NCI-H460 (cell line): ENCODE results near the gene KIF26A. TPM values are rescaled to one million over a fixed set of nuclear protein-coding genes. Genes with fewer than 3 reads are reported as not detected.
"Not testable (repeated sequence)": the region's sequence is repeated elsewhere in the genome, so short reads cannot be mapped to it uniquely, and the experiment has no call there.

Source experiments
- DNase-seq: peaks from one replicate; pipeline ENCODE4 v3.0.0-alpha.2; 2016; ENCODE audit warnings: low read depth; ENCODE audit errors: extremely low read depth
- total RNA-seq: library from RNA; depleted of rRNA; stranded (reverse); fragments of >200 nt; shearing (Covaris generic); gene quantifications from 2 replicates; pipeline ENCODE4 v1.2.3, GENCODE V29; 2014

KIF26A gene
- total RNA-seq, 1 experiment from 2014 or later: 38.7 TPM

DNA sequence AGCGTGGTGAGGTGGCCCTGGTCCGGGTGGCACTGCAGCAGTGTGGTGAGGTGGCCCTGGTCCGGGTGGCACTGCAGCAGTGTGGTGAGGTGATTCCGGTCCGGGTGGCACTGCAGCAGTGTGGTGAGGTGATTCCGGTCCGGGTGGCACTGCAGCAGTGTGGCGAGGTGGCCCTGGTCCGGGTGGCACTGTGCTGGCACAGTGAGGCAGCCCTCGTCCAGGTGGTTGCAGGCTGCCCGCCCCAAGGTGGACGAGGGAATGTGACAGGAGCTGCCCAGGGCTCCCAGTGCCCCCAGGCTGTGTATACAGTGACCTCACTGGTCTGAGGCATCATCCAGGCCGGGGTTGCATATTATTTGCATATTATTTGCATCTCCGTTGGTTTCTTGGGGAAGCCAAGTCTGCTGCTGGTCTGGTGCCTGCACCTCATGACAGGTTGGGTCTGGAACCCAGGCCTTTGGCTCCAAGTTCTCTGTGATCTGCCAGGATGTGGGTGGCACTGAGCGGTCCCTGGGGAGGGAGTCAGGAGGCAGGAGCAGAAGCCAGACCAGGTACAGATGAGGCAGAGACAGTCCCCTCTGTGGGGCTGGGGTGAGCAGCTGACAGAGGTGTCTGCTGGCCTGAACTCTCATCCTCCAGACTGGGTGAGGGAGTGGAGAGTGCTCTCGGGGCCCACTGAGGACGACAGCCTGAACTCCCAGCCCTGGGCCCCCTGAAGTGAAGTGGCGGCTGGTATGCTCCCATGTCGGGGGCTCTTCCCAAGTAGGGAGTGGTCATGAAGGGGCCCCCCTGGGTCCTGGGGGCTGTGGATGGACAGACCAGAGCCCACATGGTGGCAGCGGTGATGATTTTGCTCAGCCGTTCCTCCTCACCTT is 79.3 kb downstream of the KIF26A start:
- DNase-seq: no peak

DNA sequence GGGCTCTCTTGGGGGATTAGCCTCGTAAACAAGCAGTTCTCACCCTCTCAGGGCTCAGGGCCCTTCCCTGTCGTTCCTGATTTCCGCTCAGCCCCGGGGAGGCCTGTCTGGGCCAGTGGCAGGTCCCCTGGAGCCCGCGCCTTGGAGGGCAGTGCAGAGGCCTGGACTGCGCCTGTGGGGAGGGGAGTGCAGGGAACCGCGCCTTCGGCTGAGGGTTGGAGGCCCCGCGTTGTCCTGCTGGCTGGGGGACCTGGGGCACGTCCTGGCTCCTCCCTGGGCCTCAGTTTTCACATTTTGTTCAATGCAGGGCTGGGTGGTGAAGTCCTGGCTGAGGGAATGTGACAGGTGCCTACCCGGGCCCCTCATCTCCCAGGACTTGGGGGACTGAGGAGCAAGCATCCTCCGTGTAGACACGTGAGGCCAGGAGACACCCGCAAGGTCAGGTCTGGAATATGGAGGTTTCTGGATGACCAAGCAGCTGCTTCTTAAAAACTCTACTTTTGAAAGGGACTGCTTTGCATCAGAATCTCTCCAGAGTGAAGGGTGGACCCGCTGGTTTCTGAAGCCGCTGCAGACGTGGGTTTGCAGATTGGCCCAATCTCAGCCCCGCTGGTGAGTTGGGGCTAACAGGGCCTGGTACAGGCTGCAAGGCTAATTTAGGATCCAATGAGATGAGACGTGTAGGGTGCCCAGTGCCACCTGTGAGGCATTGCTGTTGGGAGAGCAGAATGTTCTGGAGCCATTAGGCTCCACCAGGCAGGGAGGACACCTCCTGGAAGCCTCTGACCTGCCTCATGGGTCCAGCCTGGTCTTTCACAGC is 80.2 kb downstream of the KIF26A start:
- DNase-seq: no peak

DNA sequence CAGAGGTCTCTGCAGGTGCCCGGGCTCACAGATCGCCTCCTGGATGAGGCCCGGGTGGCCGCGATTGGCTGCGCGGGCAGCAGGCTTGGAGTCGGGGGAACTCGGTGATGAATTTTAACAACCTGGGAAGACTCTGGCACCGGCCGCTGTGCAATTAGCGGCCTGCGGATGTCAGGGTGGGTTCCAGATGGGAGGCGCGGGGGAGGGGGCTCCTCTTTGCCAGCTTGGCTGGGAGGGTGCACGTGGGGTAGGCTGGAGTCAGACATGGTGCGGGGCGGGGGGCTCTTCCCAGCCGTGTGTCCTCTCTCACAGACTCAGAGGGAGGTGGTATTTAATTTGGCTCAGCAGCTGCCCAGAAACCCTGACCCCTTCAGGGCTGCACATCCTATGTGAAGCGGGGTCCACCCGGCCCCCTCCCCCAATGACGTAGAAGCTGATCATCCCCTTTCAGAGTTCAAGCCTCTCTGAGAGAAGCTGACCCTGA is 81.4 kb downstream of the KIF26A start:
- DNase-seq: no peak

DNA sequence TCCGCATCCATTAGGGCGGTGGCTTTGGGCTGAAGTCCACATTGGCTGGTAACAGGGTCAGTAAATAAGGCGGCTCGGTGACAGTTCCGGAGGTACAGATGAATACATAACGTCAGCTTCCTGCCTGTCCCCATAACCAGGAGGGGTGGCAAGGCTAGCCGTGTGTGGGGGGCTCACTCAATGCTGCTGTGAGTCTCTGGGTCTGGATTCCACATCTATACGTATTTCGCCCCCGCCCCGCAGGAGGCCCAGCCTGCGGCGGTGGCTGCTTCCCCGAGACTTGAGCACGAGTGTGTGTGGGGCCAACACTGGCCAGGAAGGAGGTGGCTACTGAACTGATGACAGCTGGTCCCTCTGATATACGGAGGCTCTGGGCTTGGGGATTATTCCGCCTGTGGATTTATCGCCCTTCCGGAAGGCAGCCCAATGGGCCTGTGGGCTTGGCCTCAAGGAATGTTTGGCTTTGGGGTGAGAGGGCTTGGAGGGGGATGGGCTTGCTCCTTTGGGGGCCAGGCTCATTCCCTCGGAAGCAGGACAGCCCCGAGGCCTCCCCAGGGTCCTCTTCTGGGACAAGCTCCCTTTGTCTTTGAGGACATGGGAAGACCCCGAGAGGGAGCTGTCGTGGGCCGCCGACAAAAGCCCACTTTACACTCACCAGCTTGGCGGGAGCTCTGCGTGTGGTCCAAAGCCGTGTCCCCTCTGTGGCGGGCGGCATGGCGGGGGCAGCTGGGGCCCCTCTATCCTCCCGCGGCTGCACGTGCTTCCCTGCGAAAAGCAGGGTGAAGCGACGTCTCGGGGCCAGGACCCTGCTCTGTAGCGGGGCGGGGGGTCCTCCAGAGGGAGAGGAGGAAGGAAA is 82.1 kb downstream of the KIF26A start:
- DNase-seq: no peak

DNA sequence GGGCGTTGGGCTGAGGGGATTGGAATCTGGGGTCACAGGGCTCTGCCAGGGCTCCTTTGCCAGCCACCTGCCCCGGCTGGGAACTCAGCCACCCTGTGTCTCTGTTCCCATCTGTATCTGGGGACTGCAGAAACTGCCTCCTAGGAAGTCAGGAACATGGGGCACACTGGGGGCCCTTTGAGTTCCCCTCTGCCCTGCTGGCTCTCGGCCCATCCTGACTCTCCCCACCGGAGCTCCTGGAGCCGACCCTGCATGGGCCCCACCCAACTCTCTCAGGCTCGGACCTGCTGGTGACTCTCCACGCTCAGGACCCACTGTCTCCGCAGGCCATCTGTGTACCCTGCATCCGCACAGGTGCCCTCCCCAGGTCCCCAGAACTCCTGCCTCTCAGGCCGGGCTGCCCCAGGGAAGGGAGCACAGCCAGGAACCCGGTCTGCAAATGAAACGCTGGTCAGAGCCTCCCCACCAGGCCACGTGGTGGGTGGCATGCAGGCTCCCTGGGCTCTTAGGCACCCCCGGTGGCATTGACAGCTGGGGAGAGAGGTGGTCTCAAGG is 82.8 kb downstream of the KIF26A start:
- DNase-seq: no peak

DNA sequence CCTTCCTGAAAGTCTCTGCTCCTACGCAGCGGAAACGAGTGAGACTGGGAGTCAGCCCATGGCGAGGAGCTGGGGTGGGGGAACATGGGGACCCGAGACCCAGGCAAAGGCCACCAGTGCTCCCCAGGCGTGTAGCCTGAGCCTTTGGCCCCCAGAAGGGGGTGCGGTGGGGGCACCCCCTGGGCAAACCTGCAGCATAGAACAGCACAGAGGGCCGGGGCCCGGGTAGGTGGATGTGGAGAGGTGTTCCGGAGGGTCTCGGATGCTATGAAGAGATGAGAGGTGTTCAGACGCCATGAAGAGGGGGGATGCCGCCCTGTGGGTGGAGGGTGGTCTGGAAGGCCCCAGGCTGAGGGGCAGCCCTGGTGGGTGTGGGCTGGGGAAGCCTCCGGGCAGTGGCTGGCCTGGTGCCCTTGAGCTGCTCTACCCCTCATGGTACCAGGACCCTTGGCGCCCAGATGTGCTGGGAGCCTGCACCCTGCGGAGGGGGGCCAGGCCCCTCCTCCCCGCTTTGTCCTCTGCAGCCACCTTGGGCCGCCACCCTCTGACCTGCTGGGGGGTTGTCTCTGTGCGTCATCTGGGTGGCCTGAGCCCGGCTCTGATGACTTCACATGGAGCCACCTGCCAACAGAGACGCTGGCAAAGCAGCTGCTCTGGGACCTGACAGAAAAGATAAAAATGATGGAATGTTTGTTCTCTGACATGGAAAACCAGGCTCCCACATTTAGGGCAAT is 83.4 kb downstream of the KIF26A start:
- no peak for DNase-seq

DNA sequence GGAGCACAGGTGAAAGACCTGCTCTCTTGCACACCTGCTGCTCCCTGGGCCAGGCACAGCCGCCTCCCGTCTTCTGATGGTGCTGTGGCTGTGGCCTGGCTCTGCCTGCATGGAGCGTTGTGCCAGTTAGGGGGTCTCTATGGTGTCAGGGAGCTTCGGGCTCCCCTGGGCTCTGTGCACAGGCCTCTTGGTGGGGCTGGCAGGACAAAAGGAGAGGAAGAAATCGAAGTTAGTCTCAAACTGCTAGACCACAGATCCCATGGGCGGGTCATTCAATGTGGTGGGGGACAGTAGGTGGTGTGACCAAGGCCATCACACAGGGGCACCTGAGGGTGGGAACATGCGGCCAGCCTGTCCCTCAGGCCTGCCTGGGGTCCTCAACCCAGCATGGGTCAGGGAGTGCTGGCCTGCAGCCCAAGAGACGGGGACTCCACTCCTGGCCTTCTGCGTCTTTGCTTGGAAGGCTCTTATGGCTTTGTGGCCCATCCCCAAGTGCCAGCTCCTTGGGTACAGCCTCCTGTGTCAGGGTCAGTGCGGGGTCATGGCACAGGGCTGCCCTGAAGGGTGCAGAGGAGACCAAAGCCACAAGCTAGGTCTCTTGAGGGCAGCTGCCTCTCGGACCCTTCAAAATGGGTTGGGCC is 84.1 kb downstream of the KIF26A start:
- DNase-seq: no peak

DNA sequence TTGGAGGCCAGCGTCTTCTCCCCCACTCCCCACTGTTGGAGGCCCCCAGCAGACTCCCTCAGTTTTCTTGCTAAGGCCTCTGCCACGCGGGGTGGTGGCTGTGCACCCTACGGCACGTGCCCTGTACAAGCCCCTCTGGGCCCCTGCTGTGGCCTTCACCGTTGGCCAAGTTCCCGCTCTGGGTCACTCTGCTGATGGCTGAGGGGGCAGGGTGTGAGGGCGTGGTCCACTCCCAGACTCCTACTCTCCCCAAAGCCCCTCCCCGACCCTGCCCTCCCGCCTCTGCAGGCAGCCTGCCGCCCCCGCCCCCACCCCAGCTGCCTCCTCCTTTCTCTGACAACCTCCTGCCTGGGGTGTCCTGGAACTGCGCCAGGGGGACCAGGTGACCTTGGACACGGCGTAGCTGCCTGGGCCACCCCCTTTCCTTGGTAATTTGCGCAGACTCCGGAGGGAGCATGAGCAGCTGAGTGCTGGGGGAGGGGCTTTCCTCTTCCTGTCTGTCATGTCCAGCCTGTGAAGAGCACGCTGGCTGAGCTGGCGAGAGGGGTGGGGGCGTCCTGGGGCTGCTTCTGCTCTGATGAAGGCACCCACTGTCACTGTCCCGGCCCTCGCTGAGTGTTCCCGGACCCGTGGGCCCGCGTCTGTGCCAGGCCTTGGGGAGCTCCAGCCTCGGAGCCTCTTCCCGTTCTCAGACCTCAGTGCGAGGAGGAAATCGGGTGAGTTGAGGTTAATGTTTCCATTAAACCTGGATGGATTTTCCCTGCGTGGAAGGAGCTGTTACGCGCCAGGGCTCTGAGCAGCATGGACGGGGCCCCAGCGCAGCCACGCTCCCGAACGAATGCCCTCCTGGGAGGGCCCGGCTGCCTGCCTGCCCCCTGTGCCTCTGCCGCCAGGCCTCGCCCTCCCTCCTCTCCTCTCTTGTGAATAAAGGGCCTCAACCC is 85.0 kb downstream of the KIF26A start:
- DNase-seq: no peak

DNA sequence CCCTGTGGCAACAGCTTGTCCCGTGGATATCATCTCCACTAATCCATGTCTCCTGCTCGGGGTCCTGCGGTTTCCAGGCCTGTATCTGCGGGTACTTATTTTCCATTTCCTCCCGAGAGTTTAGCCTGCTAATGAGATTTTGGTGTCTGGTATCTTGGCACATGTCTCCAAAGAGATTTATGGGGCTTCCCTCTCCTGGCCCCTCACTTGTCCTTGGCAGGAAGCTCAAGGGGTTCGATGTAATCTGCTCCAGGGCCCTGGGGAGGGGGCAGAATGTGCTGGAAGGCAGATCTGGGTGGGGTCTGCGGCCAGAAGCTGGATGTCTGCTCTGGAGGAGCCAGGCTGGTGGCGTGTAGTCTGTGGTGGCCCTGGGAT is 85.7 kb downstream of the KIF26A start:
- DNase-seq: no peak

DNA sequence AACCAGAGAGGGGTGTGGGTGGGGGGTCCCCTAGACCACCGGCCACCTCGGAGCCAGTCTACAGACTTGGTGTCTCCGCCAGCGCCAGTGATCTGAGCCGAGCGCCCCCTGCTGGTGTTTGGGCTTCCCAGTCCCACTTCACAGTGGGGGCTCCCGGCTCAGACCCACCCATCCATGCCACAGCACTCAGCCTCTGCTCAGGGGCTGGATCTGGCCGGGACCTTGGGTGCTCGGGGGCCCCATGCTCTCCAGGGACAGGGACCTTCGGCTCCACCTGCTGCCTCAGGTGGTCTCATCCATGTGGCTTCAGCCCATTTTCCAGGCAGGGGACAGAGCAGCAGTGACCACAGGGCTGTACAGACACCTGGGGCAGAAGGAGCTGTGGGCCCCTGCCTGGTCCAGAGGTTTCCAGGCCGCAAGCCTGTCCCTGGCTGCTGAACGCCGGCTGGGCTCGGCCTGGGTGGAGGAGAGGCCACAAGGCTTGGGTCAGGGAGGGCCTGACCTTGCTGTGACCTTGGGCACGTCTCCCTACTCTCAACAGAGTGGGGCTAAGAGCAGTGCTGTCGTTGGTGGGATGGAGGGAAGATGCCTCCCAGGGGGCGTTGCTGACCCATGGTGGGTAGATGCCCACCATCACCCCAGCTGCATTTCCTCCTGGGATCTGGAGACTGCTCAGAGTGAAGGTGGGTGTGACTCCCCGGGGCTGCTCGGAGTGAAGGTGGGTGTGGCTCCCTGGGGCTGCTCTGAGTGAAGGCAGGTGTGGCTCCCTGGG is 86.3 kb downstream of the KIF26A start:
- DNase-seq: no peak

DNA sequence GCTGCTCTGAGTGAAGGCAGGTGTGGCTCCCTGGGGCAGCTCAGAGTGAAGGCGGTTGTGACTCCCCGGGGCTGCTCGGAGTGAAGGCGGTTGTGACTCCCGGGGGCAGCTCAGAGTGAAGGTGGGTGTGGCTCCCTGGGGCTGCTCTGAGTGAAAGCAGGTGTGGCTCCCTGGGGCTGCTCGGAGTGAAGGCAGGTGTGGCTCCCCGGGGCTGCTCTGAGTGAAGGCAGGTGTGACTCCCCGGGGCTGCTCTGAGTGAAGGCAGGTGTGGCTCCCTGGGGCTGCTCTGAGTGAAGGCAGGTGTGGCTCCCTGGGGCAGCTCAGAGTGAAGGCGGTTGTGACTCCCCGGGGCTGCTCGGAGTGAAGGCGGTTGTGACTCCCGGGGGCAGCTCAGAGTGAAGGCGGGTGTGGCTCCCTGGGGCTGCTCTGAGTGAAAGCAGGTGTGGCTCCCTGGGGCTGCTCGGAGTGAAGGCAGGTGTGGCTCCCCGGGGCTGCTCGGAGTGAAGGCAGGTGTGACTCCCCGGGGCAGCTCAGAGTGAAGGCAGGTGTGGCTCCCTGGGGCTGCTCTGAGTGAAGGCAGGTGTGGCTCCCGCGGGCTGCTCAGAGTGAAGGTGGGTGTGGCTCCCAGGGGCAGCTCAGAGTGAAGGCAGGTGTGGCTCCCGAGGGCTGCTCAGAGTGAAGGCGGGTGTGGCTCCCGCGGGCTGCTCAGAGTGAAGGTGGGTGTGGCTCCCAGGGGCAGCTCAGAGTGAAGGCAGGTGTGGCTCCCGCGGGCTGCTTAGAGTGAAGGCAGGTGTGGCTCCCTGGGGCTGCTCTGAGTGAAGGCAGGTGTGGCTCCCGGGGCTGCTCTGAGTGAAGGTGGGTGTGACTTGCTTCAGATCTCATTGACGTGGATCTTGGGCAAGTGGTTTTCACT is 87.1 kb downstream of the KIF26A start:
- not testable (repeated sequence) for DNase-seq

DNA sequence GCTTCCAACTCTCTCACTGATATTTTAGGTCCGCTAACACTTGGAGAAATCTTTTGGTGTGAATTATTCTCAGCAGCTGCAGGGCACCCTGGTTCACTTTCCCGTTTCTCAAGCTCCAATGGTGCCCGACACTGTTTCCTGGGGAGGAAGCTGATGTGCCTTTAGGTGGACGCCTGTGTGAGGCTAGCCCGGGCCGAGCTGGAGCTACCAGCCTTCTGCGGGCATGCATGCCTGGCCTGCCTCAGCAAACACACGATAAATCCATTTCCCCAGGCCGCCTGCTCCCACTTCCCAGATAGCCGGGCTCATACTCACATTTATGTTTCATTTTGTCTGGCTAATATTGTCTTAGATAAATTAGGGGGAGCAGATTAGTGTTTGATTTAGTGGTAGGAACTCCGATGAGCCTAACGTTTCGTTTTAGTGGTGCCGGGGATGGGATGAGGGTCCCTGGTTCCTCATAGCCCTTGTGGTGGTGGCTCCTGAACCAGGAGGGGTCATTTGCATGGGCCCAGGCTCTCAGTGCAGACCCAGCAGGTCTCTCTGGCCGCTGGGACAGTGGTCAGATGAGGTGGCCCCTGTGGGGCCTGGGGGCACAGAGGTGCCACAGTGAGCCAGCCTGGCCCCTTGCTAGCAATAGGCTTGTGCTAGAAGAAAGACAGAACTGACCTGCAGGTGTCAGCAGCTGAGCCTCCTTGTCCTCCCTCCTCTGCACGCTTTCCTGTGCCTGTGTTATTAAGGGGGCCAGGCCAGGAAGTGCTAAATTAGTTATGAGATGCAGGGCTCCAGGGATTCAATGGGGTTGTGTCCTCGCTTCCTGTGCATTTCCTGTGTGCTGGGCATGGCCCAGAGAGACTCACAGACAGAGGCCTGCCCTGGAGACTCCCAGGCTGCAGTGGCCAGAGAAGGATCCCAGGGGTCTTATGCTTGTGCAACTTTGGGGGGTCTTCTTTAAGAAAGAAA is 88.3 kb downstream of the KIF26A start:
- no peak for DNase-seq

DNA sequence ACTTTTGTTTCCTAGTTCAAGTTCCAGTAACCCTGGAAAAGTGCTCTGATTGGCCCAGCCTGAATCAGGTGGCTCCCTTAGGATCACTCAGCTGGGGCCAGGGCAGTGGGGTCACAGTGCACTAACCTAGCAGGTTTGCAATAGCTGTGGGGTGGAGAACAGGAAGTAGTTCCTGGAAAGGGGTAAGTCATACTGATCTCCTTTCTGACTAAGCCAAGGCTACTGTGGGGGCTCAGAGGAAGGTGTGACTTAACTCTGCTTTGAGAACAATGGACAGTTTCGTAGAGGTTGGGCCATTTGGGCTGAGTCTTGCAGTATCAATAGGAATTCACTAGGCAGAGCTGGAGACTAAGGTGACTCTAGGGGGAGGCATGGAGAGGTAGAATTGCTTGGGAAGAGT is 89.4 kb downstream of the KIF26A start:
- DNase-seq: no peak

DNA sequence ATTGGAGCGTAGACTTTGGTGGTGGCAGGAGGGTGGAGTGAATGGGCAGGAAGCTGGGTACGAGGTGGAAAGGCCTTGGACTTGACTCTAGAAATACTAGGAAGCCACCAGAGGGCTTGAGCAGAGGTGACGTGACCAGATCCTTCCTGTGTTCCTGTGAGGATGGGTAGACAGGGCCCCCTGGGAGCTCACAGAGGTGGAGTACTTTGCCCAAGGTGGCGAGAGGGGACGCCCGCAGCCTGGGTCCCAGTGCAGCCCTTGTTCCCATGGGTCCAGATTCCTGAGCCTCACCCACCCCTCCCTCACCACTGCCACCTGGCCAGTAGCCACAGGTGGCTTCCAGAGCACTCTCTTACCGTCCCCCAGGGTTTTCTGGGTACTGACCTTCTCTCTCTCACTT is 89.8 kb downstream of the KIF26A start:
- DNase-seq: no peak
